ENCODE results near the gene B4GALT4. TPM values are rescaled to one million over a fixed set of nuclear protein-coding genes. Genes with fewer than 3 reads are reported as not detected.

B4GALT4 gene
- total and polyA plus RNA-seq, 2 donors (not counting 3 experiments of a cell fraction or from before 2014, with no cell fraction given): 3.7 to 7.1 TPM

Other genes with a start within 250 kb of the B4GALT4 start
- not detected in 2 replicates for gene IGSF11, start 206.0 kb downstream of the B4GALT4 start, total RNA-seq
- gene IGSF11, start 206.0 kb downstream of the B4GALT4 start, polyA plus RNA-seq: not detected in 2 replicates
- gene TEX55, start 94.7 kb downstream of the B4GALT4 start, total RNA-seq: not detected in 2 replicates
- gene TEX55, start 94.7 kb downstream of the B4GALT4 start, polyA plus RNA-seq: not detected in 2 replicates
- not detected in 2 replicates for gene UPK1B, start 67.3 kb downstream of the B4GALT4 start, total RNA-seq
- gene UPK1B, start 67.3 kb downstream of the B4GALT4 start, polyA plus RNA-seq: not detected in 2 replicates
- 64.8 and 65.8 TPM in 2 replicates for gene ARHGAP31, start 53.5 kb upstream of the B4GALT4 start, total RNA-seq
- 20.1 and 25.5 TPM in 2 replicates for gene ARHGAP31, start 53.5 kb upstream of the B4GALT4 start, polyA plus RNA-seq
- 53.0 and 56.0 TPM in 2 replicates for gene TMEM39A, start 222.7 kb upstream of the B4GALT4 start, total RNA-seq
- 43.6 and 44.6 TPM in 2 replicates for gene TMEM39A, start 222.7 kb upstream of the B4GALT4 start, polyA plus RNA-seq
- 17.8 and 25.0 TPM in 2 replicates for gene POGLUT1, start 228.1 kb upstream of the B4GALT4 start, total RNA-seq
- 7.5 and 9.5 TPM in 2 replicates for gene POGLUT1, start 228.1 kb upstream of the B4GALT4 start, polyA plus RNA-seq